HepG2 (cell line): ENCODE data around the gene PIF1.

Experiments used
- EP300 ChIP-seq, 3 experiments: sonication (generic) in 1 of 3; formaldehyde crosslinking in 1 of 3; IDR thresholded peaks; 2 replicates each; pipeline versions ENCODE4 v1.5.1 to v1.6.1; 2011 to 2020; ENCODE audit warnings: low read depth in 2 of 3, low read length in 2 of 3, borderline replicate concordance in 1 of 3, improper control_type of control experiment in 1 of 3, mild to moderate bottlenecking in 1 of 3, missing genetic modification reagents in 1 of 3, moderate library complexity in 1 of 3
- POLR2AphosphoS5 ChIP-seq: IDR thresholded peaks from 2 replicates; pipeline ENCODE4 v1.6.1; 2012; ENCODE audit warnings: low read depth, low read length
- ZFP62 ChIP-seq: sonication (generic); formaldehyde crosslinking; IDR thresholded peaks from 2 replicates; pipeline ENCODE4 v1.4.0; 2020; ENCODE audit warnings: missing genetic modification reagents
- TF ChIP-seq, protein P1 (sequence below): sonication (generic); formaldehyde crosslinking; IDR thresholded peaks from 2 replicates; pipeline ENCODE4 v1.9.0; 2021; ENCODE audit warnings: missing genetic modification reagents, borderline replicate concordance
- TF ChIP-seq, protein P2 (sequence below): sonication (generic); formaldehyde crosslinking; IDR thresholded peaks from 2 replicates; pipeline ENCODE4 v1.8.1; 2023; ENCODE audit warnings: missing genetic modification reagents, mild to moderate bottlenecking, borderline replicate concordance

DNA sequence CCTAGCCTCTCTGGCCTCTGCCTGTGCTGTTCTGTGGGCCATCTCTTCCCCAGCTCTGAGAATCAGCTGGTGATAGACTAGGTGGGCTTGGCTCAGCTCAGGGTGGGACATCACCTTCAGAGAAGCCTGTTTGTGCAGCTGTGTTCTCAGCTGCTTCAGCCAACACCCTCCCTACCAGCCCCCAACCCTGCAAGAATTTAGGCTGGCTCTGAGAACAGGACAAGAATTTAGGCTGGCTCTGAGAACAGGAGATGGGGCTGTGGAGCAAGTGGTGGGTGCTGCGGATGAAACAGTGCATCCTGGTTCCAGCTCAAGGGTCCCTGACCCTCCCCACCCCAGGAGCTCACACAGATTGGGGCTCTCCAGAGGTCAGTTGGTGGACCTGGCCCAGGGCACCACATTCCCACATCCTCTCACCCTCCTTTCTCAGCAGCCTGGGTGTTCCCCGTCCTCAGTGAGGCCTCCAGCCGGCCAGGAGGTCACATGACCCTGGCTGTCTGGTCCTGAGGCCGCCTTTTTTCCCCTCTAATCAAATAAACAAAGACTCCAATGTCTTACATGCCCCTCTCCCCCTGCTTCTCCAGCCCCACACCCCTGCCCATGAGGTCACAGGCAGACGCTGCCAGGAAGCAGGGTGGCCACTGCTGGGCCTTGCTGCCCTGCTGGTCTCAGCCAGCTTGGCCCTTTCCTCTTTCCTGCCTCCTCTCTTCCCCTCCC is 31.1 kb upstream of the PIF1 start:
- TF ChIP-seq ZFP62 (CRISPR knock-in tag) (no peak), EP300 (IDR thresholded peaks at IDR 0.05; ENCODE audit: low read depth in 2 of 2, low read length in 2 of 2) (no peak), EP300 (CRISPR knock-in tag; IDR thresholded peaks at IDR 0.05; ENCODE audit: borderline replicate concordance) (no peak), POLR2AphosphoS5 (no peak)
- TF ChIP-seq, protein P1, sequence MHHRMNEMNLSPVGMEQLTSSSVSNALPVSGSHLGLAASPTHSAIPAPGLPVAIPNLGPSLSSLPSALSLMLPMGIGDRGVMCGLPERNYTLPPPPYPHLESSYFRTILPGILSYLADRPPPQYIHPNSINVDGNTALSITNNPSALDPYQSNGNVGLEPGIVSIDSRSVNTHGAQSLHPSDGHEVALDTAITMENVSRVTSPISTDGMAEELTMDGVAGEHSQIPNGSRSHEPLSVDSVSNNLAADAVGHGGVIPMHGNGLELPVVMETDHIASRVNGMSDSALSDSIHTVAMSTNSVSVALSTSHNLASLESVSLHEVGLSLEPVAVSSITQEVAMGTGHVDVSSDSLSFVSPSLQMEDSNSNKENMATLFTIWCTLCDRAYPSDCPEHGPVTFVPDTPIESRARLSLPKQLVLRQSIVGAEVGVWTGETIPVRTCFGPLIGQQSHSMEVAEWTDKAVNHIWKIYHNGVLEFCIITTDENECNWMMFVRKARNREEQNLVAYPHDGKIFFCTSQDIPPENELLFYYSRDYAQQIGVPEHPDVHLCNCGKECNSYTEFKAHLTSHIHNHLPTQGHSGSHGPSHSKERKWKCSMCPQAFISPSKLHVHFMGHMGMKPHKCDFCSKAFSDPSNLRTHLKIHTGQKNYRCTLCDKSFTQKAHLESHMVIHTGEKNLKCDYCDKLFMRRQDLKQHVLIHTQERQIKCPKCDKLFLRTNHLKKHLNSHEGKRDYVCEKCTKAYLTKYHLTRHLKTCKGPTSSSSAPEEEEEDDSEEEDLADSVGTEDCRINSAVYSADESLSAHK (CRISPR knock-in tag), result no peak
- TF ChIP-seq, protein P2, sequence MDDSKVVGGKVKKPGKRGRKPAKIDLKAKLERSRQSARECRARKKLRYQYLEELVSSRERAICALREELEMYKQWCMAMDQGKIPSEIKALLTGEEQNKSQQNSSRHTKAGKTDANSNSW, result no peak
